Bronchial epithelial cell (primary cell): ENCODE results near the gene GOSR1. TPM values are rescaled to one million over a fixed set of nuclear protein-coding genes. Genes with fewer than 3 reads are reported as not detected.
"Not testable (repeated sequence)": the region's sequence is repeated elsewhere in the genome, so short reads cannot be mapped to it uniquely, and the experiment has no call there.

Source experiments
- DNase-seq: peaks from one replicate; pipeline ENCODE4 v3.0.0-alpha.2; 2010; ENCODE audit warnings: low read depth
- FAIRE-seq: peaks from 2 replicates; lab custom pipeline; 2011; peaks lifted over from hg19 to GRCh38; lab: Jason Lieb, UNC
- H3K27me3 ChIP-seq: 2 replicates; pipeline ENCODE4 v1.5.1; 2011; ENCODE audit warnings: low read length; ENCODE audit not compliant: control insufficient read depth, insufficient read depth
- H3K36me3 ChIP-seq: 2 replicates; pipeline ENCODE4 v1.5.1; 2011; ENCODE audit warnings: low read length; ENCODE audit not compliant: control insufficient read depth, insufficient read depth
- H3K4me3 ChIP-seq: 2 replicates; pipeline ENCODE4 v1.5.1; 2011; ENCODE audit warnings: mild to moderate bottlenecking, low read depth, low read length, control low read depth
- CTCF ChIP-seq: IDR thresholded peaks from 2 replicates; pipeline ENCODE4 v1.5.1; 2011; ENCODE audit warnings: mild to moderate bottlenecking, moderate library complexity, low read length, control low read depth, inconsistent platforms; ENCODE audit not compliant: insufficient read depth, severe bottlenecking
- total RNA-seq: library from RNA; depleted of rRNA; stranded (reverse); fragments of >200 nt; gene quantifications from 2 replicates; pipeline ENCODE4 v1.2.1, GENCODE V29; 2014

Gene GOSR1
- total RNA-seq, 1 donor from 2014 or later, result 38.7 TPM

- Histone ChIP-seq H3K27me3 (no peaks in the 10 kb centered on the region), H3K36me3 (no peaks in the 10 kb centered on the region), H3K4me3 (no peak overlapping the region)
- no peak for TF ChIP-seq CTCF
- no peak for DNase-seq
- FAIRE-seq, result no peak
These were observed 55.7 kb downstream of the GOSR1 start for GRCh38 chr17:30532871-30533270.

GRCh38 chr17:30534298-30534697 lies 57.1 kb downstream of the GOSR1 start:
- FAIRE-seq, result no peak
- no peak for TF ChIP-seq CTCF
- Histone ChIP-seq H3K27me3 (no peaks in the 10 kb centered on the region), H3K36me3 (no peaks in the 10 kb centered on the region), H3K4me3 (no peak overlapping the region)
- DNase-seq, result no peak

- Histone ChIP-seq H3K4me3 (no peak overlapping the region), H3K27me3 (no peaks in the 10 kb centered on the region), H3K36me3 (no peaks in the 10 kb centered on the region)
- no peak for DNase-seq
- no peak for TF ChIP-seq CTCF
- FAIRE-seq, result peak; percentile 23
These were observed 58.0 kb downstream of the GOSR1 start for GRCh38 chr17:30534938-30535921.

GRCh38 chr17:30536846-30537245 lies 59.6 kb downstream of the GOSR1 start:
- not testable (repeated sequence) for FAIRE-seq, H3K4me3 ChIP-seq, H3K36me3 ChIP-seq, H3K27me3 ChIP-seq, DNase-seq

GRCh38 chr17:30537667-30538066 lies 60.5 kb downstream of the GOSR1 start:
- not testable (repeated sequence) for H3K27me3 ChIP-seq, FAIRE-seq, DNase-seq, H3K4me3 ChIP-seq, H3K36me3 ChIP-seq

GRCh38 chr17:30541802-30542201 lies 64.6 kb downstream of the GOSR1 start:
- FAIRE-seq, result no peak
- H3K36me3 ChIP-seq, result no peaks in the 10 kb centered on the region
- no peaks in the 10 kb centered on the region for H3K27me3 ChIP-seq
- no peak overlapping the region for H3K4me3 ChIP-seq
- TF ChIP-seq CTCF, result no peak
- no peak for DNase-seq
